Fibroblast of pulmonary artery (primary cell): ENCODE data around the gene DNER.

Experiments
- DNase-seq: peaks from one replicate; pipeline ENCODE4 v3.0.0-alpha.2; 2010; ENCODE audit warnings: low read depth
- H3K4me3 ChIP-seq: replicated peaks from 2 replicates; pipeline ENCODE4 v1.5.1; 2011; ENCODE audit warnings: low read depth, mild to moderate bottlenecking, control low read depth, low read length, moderate library complexity
- CTCF ChIP-seq: IDR thresholded peaks from 2 replicates; pipeline ENCODE4 v1.5.1; 2011; ENCODE audit warnings: mild to moderate bottlenecking, control low read depth, low read length, inconsistent platforms; ENCODE audit errors: missing control alignments

Gene DNER

GRCh38 chr2:229425598-229425997, 288.8 kb downstream of the DNER start:
- no peak for DNase-seq
- no peak for TF ChIP-seq CTCF
- no peak overlapping the region for H3K4me3 ChIP-seq

DNA sequence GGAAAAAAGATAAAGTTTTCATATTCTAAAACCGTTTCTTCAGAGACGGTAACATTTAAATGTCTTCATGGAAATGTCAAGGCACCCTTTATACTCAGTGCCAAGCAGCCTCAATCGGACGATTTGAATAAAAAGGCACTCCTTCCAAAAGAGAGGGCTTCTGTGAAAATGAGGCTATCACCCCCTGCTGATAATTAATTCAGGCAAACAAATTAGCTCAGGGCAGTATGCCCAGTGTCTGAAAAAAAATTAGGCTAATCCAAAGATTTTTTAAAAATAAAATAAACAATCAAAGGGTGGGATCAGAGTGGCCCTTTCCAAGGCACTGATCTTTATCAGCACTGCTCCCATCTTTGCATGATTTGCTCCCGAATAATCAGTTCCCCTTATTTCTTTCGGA, 292.3 kb downstream of the DNER start:
- H3K4me3 ChIP-seq = no peak overlapping the region
- no peak for DNase-seq
- no peak for TF ChIP-seq CTCF

- H3K4me3 ChIP-seq = no peak overlapping the region
- TF ChIP-seq CTCF = no peak
- peak; percentile 76 for DNase-seq
Measured at GRCh38 chr2:229419158-229419557, 295.2 kb downstream of the DNER start.

DNA sequence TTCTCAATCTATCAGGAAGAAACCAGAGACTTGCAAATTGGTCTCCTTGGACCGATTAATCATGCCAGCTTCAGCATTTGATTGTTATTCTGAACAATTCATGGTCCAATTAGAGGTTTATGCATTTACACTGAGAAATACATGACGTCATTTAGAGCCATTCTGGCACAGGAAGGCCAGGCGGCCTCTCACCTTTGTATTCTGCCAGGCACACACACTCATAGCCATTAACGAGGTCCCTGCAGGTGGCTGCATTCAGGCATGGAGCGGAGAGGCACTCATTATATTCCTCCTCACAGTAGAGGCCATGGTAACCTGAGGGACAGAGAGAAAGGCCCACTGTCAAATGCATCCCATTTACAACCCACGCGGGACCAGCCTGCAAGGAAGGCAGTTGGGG, 296.4 kb downstream of the DNER start:
- DNase-seq = no peak
- TF ChIP-seq CTCF = no peak
- H3K4me3 ChIP-seq = no peak overlapping the region

- TF ChIP-seq CTCF = no peak
- no peak overlapping the region for H3K4me3 ChIP-seq
- peak; percentile 67 for DNase-seq
Measured at GRCh38 chr2:229417176-229417575, 297.2 kb downstream of the DNER start.

- peak; percentile 20 for TF ChIP-seq CTCF
- no peak overlapping the region for H3K4me3 ChIP-seq
- peak; percentile 98 for DNase-seq
Measured at GRCh38 chr2:229416116-229416694, 298.1 kb downstream of the DNER start.

DNA sequence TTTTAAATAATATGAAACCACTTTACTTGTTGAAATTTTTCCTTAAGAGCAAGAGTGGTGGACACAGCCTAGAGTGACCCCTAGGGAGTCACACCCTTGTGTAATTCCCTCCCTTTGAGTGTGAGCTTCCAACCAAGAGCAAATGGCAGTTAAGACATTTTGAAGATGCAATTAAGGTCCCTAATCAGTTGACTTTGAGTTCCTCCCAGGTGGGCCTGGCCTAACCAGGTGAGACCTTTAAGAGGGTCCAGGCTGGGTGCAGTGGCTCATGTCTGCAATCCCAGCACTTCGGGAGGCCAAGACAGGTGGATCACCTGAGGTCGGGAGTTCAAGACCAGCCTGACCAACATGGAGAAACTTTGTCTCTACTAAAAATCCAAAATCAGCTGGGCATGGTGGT, 299.7 kb downstream of the DNER start:
- DNase-seq = no peak
- H3K4me3 ChIP-seq = no peak overlapping the region
- no peak for TF ChIP-seq CTCF
